NB4 (cell line): ENCODE results near the gene EPHA5.

ENCODE experiments used
- DNase-seq: peaks from one replicate; pipeline ENCODE4 v3.0.0; 2010; ENCODE audit warnings: low read depth
- H3K4me3 ChIP-seq: one replicate; pipeline ENCODE4 v1.5.1; 2011; ENCODE audit warnings: mild to moderate bottlenecking, low read depth, low read length, moderate library complexity
- CTCF ChIP-seq: IDR thresholded peaks from one replicate; pipeline ENCODE4 v1.5.1; 2012; ENCODE audit warnings: low read depth, low read length
- MAX ChIP-seq: IDR thresholded peaks from 2 replicates; pipeline ENCODE4 v1.6.1; 2011; ENCODE audit warnings: low read depth, low read length
- MYC ChIP-seq: IDR thresholded peaks from 2 replicates; pipeline ENCODE4 v1.6.1; 2011; ENCODE audit warnings: low read depth, low read length
- POLR2A ChIP-seq: IDR thresholded peaks from 2 replicates; pipeline ENCODE4 v1.6.1; 2011; ENCODE audit warnings: mild to moderate bottlenecking; ENCODE audit not compliant: insufficient read length; ENCODE audit errors: extremely low read depth

The EPHA5 gene

GRCh38 chr4:65670331-65671031 is at the start of gene EPHA5:
TSS of gene EPHA5 (minus strand) at chr4:65670489. CDS start at chr4:65669742, 747 bp downstream.
- TF ChIP-seq POLR2A (no peak), MYC (no peak), MAX (no peak), CTCF (no peak)

DNA sequence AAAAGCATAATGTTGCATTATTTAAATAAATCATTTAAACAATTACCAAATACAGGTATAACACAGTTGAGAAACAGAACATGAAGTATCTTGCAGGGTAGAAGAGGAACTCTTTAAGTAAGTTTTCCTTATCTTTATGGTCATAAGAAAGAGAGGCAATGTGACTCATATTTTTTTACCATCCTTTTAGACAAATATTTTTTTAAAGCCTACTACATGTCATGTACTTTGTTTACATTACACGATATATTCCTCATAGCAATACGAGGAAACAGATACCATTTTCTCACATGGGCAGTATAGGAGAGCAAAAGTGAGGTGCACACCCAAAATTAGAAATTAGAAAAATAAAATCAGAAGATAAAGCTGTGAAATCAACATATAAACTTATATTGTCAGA is 49.3 kb upstream of the EPHA5 start:
- no peak overlapping the region for H3K4me3 ChIP-seq
- no peak for TF ChIP-seq MAX
- no peak for TF ChIP-seq POLR2A
- TF ChIP-seq MYC = no peak
- TF ChIP-seq CTCF = no peak
- no peak for DNase-seq

More at GRCh38 chr4:65670331-65671031, at the start of gene EPHA5:
- H3K4me3 ChIP-seq = no peak within 1 kb of the TSS
- DNase-seq = no peak

DNA sequence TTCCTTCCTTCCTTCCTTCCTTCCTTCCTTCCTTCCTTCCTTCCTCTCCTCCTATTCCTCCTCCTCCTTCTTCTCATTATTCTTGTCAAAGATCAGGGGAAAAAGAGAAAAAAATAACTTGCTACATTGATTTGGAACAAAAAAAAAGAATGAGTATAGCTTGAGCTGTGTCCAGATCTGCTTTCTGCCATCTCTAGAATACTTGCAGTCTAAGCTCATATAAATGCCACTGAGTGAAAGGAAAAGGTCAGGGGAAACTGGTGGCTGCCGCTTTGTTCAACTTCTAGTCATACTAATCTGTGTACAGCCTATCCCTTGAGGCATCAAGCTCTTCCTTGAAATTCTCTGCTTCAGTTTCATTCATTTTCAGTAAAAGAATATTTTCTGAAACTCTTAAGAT is 28.3 kb upstream of the EPHA5 start:
- H3K4me3 ChIP-seq = no peak overlapping the region
- DNase-seq = no peak
- TF ChIP-seq CTCF = no peak
- TF ChIP-seq POLR2A = no peak
- no peak for TF ChIP-seq MAX
- TF ChIP-seq MYC = no peak

DNA sequence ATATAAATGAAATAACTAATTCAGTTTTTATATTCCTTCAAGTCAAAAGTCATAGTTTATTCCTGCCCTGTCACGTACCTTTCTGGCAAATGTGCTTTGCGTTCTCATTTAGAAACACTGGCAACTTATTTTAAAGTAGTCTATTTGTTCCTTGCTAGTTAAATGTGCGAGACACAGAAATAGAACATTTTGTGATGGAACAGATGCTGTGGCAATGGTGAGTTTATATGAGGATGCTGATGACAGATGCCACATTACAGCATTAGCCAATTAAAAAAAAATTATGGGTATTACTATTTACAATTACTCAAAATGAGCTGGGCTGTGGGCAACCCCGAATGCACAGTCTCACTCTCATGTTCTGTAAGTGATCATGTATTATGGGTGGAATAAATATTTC is 26.1 kb upstream of the EPHA5 start:
- no peak for DNase-seq
- no peak overlapping the region for H3K4me3 ChIP-seq
- TF ChIP-seq MAX (no peak), CTCF (no peak), POLR2A (no peak), MYC (no peak)

DNA sequence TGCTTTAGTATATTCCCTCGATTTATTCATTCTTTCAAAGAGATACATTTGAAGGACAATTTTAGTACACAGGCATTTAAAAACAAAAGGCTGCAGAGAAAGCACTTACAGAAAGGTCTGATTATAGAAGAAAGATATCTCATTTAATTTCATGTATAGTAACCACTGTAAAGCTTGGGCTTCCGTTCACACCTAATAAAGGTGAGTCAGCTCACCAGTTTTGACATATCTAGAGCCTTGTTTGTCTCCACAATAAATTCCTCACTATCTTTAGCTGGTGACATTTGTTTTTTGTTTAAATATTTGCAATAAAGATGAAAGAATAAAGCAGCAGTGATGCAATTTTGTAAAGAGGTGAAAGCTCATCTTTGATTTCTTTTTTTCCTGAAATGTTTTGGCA is 1.1 kb upstream of the EPHA5 start:
- no peak for DNase-seq
- TF ChIP-seq MYC (no peak), CTCF (no peak), MAX (no peak), POLR2A (no peak)
- no peak overlapping the region for H3K4me3 ChIP-seq

- TF ChIP-seq CTCF (no peak), MAX (no peak), MYC (no peak), POLR2A (no peak)
- H3K4me3 ChIP-seq = no peak overlapping the region
- DNase-seq = no peak
Observed at GRCh38 chr4:65670020-65670330, 314 bp downstream of the EPHA5 start.
